Measurements from ENCODE around the gene ZNRF3. TPM values are rescaled to one million over a fixed set of nuclear protein-coding genes. Genes with fewer than 3 reads are reported as not detected.
A peak's percentile ranks its signal among the peaks of the same experiment; 100 is the strongest.

The ZNRF3 gene
- polyA plus RNA-seq, 1 donor (not counting 4 experiments of a cell fraction or from before 2014, with no cell fraction given): 2.6 TPM

DNA sequence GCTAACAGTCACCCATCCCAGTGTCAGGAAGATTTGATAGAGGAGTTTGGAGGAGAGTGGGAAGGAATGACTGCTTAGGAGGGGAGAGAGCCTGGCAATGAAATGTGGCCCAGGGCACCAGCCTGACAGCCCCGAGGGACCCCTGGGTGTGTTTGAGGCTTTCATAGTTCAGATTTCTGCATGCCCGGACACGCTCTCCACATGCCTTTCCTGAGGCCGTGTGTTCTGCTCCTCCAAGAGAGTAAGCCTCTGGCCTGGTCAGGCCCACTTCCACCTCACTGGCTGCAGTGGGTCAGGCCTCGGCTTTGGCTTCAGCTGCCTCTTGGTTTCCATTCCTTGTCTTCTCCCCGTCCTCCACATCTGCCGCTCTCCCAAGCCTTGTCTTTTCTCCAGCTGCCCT lies 99.8 kb downstream of the ZNRF3 start:
- peaks cover 25% of the 10 kb centered on the region for H3K4me1 ChIP-seq (ENCODE audit: control insufficient read depth, extremely low read depth, insufficient read depth, low read length)
- FAIRE-seq: peak; percentile 23

DNA sequence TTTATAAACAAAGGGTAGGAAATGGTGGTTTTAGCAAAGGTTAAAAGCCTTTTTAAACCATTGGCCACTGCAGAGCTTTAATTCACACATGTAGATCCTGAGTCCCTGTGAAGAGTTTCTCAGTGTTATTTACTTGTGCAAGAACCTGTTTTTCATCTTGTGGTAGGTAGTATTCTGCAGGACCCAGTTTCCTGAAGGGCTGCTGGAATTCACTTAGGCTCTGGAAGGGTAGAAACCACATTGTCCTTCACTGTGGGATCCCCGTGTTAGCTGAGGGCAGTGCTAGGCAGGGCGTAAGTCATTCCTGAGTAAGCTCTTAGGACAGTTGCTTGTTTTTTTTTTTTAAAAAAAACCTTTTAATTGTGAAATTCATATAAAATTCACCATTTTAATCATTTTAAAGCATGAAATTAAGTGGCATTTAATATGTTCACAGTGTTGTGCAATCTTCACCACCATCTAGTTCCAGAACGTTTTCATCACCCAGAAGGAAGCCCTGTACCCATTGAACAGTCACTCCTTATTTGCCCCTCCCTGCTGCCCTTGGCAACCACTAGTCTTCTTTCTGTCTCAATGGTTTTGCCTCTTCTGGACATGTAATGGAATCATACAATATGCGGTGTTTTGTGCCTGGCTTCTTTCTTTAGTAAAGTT lies 100.5 kb downstream of the ZNRF3 start:
- dilution Hi-C loops (cut with MboI; ENCODE audit: extremely low pct_ligation_motif_present, low sequenced_read_pairs): no loop called here
- Histone ChIP-seq H3K9me1 (ENCODE audit: control insufficient read depth, extremely low read depth, insufficient read depth, low read length) (peaks cover 3% of the 10 kb centered on the region), H3K9me3 (ENCODE audit: control insufficient read depth, low read depth, low read length) (no peaks in the 10 kb centered on the region), H3K9ac (ENCODE audit: control insufficient read depth, extremely low read depth, insufficient read depth, low read length) (no peak overlapping the region), H3K79me2 (ENCODE audit: control insufficient read depth, insufficient read depth, low read length) (peaks cover 2% of the 10 kb centered on the region), H3K27ac (ENCODE audit: control insufficient read depth, insufficient read depth, low read length) (no peak overlapping the region), H2AFZ (ENCODE audit: control insufficient read depth, low read length) (no peak overlapping the region), H3K27me3 (ENCODE audit: control insufficient read depth, extremely low read depth, insufficient read depth, low read length) (no peaks in the 10 kb centered on the region), H3K36me3 (ENCODE audit: control insufficient read depth in 2 of 2, extremely low read depth in 1 of 2, insufficient read depth in 2 of 2, low read length in 2 of 2) (peaks cover 3 to 4% of the 10 kb centered on the region in 2 experiments), H3K4me3 (ENCODE audit: control insufficient read depth in 2 of 3, extremely low read depth in 1 of 3, insufficient read depth in 2 of 3, low read depth in 1 of 3, low read length in 3 of 3) (no peak overlapping the region), H3K4me1 (ENCODE audit: control insufficient read depth, extremely low read depth, insufficient read depth, low read length) (peaks cover 22% of the 10 kb centered on the region), H3K4me2 (ENCODE audit: control insufficient read depth, extremely low read depth, insufficient read depth, low read depth, low read length) (no peak overlapping the region), H4K20me1 (ENCODE audit: control insufficient read depth, extremely low read depth, insufficient read depth, low read length) (peaks cover 3% of the 10 kb centered on the region)
- no peak for TF ChIP-seq EZH2 (IDR thresholded peaks at IDR 0.05; ENCODE audit: low read length)
- TF ChIP-seq, protein P1, sequence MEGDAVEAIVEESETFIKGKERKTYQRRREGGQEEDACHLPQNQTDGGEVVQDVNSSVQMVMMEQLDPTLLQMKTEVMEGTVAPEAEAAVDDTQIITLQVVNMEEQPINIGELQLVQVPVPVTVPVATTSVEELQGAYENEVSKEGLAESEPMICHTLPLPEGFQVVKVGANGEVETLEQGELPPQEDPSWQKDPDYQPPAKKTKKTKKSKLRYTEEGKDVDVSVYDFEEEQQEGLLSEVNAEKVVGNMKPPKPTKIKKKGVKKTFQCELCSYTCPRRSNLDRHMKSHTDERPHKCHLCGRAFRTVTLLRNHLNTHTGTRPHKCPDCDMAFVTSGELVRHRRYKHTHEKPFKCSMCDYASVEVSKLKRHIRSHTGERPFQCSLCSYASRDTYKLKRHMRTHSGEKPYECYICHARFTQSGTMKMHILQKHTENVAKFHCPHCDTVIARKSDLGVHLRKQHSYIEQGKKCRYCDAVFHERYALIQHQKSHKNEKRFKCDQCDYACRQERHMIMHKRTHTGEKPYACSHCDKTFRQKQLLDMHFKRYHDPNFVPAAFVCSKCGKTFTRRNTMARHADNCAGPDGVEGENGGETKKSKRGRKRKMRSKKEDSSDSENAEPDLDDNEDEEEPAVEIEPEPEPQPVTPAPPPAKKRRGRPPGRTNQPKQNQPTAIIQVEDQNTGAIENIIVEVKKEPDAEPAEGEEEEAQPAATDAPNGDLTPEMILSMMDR (optimal IDR thresholded peaks at IDR 0.05 in 1 of 3, IDR thresholded peaks at IDR 0.05 in 1 of 3, conservative IDR thresholded peaks at IDR 0.05 in 1 of 3; ENCODE audit: extremely low read depth in 1 of 3, insufficient read depth in 2 of 3, low read length in 3 of 3): no peak
- peak; percentile 5 for FAIRE-seq
- no peak for DNase-seq (ENCODE audit: low read depth, low spot score)

More for the DNA sequence above, 99.8 kb downstream of the ZNRF3 start:
- Histone ChIP-seq H3K4me2 (ENCODE audit: control insufficient read depth, extremely low read depth, insufficient read depth, low read depth, low read length) (no peak overlapping the region), H3K27ac (ENCODE audit: control insufficient read depth, insufficient read depth, low read length) (no peak overlapping the region), H3K9me3 (ENCODE audit: control insufficient read depth, low read depth, low read length) (no peaks in the 10 kb centered on the region), H4K20me1 (ENCODE audit: control insufficient read depth, extremely low read depth, insufficient read depth, low read length) (peaks cover 3% of the 10 kb centered on the region), H3K9me1 (ENCODE audit: control insufficient read depth, extremely low read depth, insufficient read depth, low read length) (peaks cover 3% of the 10 kb centered on the region), H3K27me3 (ENCODE audit: control insufficient read depth, extremely low read depth, insufficient read depth, low read length) (no peaks in the 10 kb centered on the region), H3K4me3 (ENCODE audit: control insufficient read depth in 2 of 3, extremely low read depth in 1 of 3, insufficient read depth in 2 of 3, low read depth in 1 of 3, low read length in 3 of 3) (no peak overlapping the region), H3K9ac (ENCODE audit: control insufficient read depth, extremely low read depth, insufficient read depth, low read length) (no peak overlapping the region), H3K36me3 (ENCODE audit: control insufficient read depth in 2 of 2, extremely low read depth in 1 of 2, insufficient read depth in 2 of 2, low read length in 2 of 2) (peaks cover 2 to 4% of the 10 kb centered on the region in 2 experiments), H3K79me2 (ENCODE audit: control insufficient read depth, insufficient read depth, low read length) (peaks cover 2% of the 10 kb centered on the region), H2AFZ (ENCODE audit: control insufficient read depth, low read length) (no peak overlapping the region)
- TF ChIP-seq, protein P1 (optimal IDR thresholded peaks at IDR 0.05 in 1 of 3, IDR thresholded peaks at IDR 0.05 in 1 of 3, conservative IDR thresholded peaks at IDR 0.05 in 1 of 3; ENCODE audit: extremely low read depth in 1 of 3, insufficient read depth in 2 of 3, low read length in 3 of 3): no peak
- dilution Hi-C loops (cut with MboI; ENCODE audit: extremely low pct_ligation_motif_present, low sequenced_read_pairs): no loop called here
- no peak for DNase-seq (ENCODE audit: low read depth, low spot score)
